Measurements from ENCODE around the gene TEKT5.
"Not testable (repeated sequence)": the region's sequence is repeated elsewhere in the genome, so short reads cannot be mapped to it uniquely, and the experiment has no call there.

TEKT5 gene

GRCh38 chr16:10684511-10685151, 10.1 kb downstream of the TEKT5 start:
- DNase-seq = no peak

DNA sequence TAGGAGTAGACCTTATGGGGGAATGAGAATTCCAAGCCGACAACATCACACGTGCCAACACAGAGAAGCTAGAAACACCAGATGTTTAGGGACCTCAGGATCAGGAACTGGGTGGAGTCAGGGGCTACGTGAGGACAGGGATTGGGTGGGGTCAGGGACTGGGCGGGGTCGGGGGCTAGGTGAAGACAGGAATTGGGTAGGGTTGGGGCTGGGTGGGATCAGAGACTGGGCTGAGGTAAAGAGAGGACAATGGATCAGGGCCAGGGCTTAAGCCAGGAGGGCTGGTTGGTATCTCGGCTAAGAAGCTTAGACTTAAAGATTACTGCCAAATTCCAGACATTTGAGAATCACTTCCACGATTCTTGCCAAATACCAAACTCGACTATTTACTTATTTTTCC, 11.6 kb downstream of the TEKT5 start:
- DNase-seq = no peak

DNA sequence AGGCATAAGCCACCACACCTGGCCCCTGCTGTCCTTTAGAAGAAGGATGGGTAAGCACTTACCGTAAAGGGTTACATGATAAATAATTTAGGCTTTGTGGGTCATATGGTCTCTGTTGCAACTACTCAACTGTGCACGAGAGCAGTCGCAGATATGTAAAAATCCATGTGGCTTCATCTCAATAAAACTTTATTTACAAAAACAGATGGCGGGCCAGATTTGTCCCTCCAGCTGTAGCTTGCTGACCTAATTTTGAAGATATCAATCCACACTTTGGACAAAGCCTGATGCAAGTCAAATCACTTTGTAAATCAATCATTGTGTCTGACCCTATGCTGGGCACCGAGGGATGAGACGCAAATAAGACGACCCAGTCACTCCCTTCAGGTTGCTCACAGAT, 12.1 kb downstream of the TEKT5 start:
- DNase-seq = no peak

- no peak for DNase-seq
These were observed 13.1 kb downstream of the TEKT5 start for GRCh38 chr16:10681310-10682308.

DNA sequence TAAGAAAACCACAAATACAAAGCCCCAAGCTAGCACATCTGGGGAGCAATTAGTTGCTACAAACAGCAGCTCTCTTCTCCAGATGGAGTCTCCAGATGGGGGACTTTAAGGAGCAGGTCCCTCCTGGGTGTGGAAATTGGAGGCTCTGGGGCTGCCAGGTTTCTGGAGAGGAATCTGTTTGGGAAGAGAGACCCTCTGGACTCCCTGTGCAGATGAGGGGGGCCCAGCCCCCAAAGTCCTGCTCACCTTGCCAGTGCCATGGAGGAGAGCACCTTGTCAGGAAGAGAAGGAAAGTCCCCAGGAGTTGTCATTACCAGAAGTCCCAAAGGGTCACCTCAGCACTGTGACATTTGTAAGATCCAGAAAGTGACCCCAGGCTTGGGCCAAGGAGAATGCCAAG, 14.8 kb downstream of the TEKT5 start:
- DNase-seq = no peak

DNA sequence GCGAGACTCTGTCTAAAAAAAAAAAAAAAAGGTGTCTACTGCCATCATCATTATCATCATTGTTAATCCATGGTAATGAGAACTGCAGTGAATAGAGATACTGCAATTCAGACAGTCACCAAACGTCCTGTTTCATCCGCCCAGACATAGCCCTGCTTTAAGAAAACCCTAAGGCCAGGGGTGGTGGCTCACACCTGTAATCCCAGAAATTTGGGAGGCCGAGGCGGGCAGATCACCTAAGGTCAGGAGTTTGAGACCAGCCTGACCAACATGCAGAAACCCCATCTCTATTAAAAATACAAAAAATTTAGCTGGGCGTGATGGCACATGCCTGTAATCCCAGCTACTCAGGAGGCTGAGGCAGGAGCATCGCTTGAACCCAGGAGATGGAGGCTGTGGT, 15.3 kb downstream of the TEKT5 start:
- not testable (repeated sequence) for DNase-seq

DNA sequence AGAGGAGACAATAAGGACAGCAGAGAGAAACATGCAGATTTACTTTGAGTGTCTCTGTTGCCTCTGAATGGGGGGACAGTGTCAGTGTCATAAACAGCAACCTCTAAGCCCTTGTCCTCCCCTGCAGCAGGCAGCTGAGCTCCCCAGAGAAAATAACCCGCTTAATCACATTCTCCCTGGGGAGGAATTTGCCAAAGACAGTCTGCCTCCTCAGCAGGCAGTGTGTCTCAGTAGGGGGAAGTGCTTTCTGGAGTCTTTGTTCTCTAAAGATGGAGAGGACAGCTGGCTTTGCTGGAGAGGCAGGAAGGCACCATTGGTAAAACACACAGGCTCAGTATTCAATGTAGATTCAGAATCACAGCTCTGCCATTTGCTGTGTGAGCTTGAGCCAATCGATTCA, 16.1 kb downstream of the TEKT5 start:
- DNase-seq = no peak

- no peak for DNase-seq
These were observed 18.4 kb downstream of the TEKT5 start for GRCh38 chr16:10676284-10676683.

- no peak for DNase-seq
These were observed 18.9 kb downstream of the TEKT5 start for GRCh38 chr16:10675861-10676260.

DNA sequence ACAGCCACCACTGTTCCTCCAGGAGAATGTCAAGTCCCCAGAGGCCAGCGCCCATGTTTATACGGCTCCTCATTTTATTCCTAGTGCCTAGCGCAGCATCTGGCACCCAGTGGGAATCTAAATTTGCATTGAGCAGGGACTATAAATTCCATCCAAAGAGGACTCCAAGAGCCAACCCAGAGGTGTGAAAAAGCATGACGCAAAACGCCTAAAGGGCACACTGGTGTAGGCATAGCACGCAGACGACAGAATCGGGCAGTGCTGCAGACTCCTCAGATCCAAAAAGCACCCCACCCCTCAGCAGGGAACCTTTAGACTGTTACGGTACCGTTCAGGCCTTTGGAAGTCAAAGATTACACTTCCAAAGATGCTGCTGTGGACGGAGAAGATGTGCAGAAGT, 19.5 kb downstream of the TEKT5 start:
- no peak for DNase-seq

DNA sequence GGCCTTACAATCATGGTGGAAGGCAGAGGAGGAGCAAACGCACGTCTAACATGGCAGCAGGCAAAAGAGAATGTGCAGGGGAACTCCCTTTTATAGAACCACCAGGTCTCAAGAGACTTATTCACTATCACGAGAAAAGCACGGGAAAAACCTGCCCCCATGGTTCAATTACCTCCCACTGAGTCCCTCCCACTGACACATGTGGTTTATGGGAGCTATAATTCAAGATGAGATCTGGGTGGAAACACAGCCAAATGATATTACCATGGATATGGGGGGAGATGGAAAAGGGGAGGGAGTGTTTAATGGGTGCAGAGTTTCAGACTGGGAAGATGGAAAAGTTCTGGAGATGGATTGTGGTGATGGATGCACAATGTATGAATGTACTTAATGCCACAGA, 23.0 kb downstream of the TEKT5 start:
- DNase-seq = no peak

DNA sequence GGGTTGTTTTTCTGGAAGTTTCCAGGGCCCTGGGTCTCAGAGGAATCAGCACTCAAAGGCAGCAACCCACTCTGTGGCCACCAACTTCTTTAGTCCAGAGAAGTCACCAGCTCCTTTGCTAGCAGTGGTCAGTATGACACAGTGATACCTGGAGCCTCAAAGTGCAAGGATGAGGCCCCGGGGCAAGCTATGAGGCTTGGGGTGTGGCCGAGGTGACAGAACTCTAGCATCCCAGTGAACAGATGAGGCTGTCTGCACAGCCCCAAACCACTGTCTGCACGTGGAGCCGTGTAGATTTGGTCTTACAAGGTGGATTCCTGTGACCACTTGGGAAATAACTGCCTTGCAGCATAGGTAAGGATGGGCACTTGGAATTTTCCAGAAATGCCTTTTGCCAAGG, 24.9 kb downstream of the TEKT5 start:
- DNase-seq = no peak

DNA sequence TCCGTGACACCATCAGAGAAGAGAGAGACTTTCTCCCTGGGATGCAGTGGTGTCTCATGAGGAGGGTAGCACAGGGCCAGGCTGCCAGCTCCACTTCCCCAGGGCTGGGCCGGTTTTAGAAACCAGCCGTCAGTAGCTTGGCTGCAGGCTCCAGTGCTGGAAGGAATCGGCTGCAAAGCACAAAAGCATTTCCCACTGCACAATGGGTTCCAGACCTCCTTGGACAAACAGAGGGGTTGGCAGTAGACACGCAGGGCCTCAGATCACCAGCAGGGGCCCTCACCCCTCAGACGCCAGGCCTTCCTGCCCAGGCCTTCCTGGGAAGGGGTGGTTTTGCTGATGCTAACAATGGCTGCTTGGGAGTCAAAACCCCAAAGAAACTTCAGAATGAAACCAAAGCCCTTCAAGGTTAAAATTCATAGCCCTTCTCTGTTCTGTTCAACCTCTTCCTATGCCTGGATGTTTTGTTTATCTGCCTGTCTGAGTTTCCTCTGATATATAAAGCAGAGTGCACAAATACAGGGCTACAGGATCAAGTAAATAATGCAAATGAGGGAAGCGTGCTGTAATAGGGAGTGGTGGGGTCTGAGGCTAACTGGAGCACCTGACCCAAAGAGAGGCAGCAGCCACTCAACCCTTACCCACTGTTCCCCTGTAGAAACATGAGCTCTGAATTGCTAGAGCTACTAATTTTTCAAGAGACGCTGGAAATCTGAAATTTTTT, 26.2 kb downstream of the TEKT5 start:
- no peak for DNase-seq

DNA sequence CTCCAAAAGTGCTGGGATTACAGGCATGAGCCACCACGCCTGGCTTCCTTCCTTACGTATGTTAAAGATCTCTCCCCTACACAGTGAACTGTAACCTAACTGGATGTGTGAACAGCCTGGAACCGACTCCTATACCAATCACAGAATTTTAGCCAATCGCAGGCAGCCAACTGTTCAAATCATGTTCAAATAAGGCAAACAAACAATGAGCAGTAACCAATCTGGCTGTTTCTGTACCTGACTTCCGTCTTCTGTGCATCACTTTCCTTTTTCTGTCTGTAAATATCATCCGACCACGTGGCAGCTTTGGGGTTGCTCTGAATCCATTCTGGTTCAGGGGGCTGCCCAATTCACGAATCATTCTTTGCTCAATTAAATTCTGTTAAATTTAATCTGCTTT, 27.5 kb downstream of the TEKT5 start:
- DNase-seq = no peak

DNA sequence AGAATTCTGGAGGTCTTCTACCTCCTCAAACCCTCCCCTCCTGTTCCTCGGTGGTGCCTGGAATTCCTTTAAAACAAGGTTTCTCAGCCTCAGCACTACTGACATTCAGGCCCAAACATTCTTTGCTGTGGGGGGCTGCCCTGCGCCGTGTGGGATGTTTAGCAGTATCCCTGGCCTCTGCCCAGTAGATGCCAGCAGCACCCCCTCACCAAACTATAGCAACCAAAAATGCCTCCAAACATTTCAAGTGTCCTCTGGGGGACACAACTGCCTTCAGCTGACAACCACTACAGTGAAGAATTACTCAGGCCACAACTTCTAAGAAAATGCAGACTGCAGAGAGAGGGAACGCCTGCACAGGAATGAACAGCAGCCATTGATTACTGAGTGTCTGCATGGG, 28.4 kb downstream of the TEKT5 start:
- DNase-seq = no peak

DNA sequence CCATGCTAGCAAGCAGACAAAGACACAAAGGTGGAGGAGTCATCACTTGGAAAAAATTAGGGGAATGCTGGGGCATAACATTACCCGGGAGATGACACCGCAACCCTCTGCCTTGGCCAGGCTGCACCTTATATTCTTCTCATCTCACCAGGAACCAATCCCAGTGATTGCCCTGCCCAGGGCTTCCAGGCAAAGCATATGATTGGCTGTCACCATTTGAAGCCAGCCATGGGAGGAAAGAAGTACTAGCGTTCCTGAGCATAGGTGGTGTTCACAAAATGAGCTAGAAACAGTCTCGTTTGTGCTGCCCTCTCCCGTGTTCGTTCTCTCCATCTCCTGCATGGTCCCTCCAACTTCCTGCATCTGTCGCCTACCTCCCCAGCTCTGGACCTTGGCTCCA, 29.6 kb downstream of the TEKT5 start:
- no peak for DNase-seq

DNA sequence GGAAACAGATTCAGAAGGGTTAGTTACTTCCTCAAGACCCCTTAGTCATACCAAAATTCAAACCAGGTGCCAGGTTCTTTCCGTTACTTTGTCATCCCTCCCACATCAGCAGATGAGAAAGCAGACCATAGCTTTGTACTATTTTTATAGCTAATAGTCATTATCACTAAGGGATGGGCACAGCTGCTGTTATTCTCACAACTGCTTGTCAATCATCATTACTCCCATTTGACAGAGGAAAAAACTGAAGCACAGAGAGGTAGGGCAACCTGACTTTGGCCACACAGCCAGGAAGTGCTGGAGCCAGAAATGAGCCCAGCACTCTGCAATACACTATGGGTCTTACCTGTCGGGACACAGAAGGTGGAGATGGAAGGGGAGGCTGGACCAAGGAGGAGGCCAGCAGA, 30.0 kb downstream of the TEKT5 start:
- DNase-seq = no peak

- DNase-seq = no peak
These were observed 31.0 kb downstream of the TEKT5 start for GRCh38 chr16:10663744-10664143.

DNA sequence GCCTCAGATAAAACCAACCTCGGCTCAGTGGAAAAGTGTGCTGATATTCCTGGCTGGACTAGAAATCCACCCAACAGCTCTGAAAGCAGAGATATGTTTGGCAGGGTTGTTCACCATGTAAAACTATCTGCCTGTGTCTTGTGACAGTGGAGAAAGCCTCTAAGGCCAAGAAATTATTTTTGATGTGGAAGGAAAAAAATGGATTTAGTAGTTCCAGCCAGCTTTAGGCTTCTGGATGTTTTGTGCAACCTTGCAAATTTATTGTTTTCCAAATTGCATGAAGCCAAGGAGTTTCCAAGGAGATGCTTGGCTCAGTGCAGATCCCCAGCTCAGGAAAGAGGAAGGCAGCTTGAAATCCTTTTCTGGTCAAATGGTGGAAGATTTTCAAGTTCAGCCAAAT, 31.6 kb downstream of the TEKT5 start:
- DNase-seq = no peak

- no peak for DNase-seq
These were observed 32.5 kb downstream of the TEKT5 start for GRCh38 chr16:10662212-10662611.

DNA sequence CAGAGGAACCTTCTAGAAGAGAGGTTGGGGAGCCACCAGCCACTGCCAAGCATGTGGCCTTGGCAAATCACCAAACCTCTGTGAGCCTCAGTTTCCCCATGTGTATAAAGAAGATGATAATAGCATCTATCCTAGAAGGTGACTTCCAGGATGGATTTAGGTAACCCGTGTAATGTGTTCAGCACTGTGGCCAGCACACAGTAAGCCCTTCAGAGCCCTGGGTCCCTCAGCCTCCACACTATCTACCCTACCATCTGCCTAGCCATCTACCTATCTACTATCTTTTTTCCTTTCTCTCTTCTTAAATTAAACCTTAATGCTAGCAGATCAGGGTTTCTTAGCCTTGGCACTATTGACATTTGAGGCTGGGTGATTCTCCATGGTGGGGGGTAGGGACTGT, 33.0 kb downstream of the TEKT5 start:
- no peak for DNase-seq

DNA sequence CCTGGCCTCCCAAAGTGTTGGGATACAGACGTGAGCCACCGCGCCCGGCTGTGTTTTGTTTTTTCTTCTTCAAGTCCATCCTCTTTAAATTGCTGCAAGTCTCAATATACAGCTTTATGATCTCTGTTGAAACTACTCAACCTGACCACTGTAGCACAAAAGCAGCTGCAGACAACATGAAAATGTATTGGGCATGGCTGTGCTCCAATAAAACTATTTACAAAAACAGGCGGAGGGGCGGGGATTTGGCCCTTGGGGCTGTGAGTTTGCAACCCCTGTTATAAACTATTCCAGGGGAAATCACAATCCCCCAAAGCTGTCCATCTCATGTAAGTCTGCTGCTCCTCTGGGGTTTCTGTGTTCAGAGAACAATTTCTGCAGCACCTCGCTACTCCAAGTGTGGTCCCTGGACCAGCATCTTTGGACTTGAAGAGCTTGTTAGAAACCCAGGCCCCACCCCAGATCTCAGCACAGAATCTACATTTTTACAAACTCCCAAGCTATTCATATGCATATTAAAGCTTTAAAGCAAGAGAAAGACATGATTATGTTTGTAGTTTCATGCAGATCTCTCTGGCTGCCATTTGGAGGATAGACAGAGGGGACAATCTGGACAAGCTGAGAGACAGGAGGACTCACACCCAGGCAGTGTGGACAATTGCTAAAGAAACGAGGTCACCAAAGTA, 33.6 kb downstream of the TEKT5 start:
- DNase-seq = no peak

DNA sequence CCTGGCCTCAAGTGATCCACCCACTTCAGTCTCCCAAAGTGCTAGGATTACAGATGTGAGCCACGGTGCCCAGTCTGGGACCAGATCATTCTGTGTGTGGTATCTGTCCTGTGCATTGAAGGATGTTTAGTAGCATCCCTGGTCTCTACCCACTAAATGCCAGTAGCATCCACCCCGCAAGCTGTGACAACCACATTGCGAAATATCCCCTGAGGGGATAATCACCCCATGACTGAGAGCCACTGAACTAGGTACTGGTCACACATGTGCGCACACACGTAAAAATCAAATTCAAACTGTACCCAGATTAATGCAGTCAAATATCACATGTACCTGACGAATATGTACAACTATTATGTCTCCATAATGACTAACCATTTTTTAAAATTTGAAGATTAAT, 35.8 kb downstream of the TEKT5 start:
- no peak for DNase-seq
